CD14-positive monocyte (primary cell): ENCODE results near the gene PFKFB1. TPM values are rescaled to one million over a fixed set of nuclear protein-coding genes. Genes with fewer than 3 reads are reported as not detected.
A peak's percentile ranks its signal among the peaks of the same experiment; 100 is the strongest.

Experiments
- DNase-seq, 3 donors: peaks; one replicate each; pipeline ENCODE4 v3.0.0-alpha.2; 2011 to 2022
- H2AFZ ChIP-seq: 2 replicates; pipeline ENCODE4 v1.6.0; 2012; ENCODE audit warnings: mild to moderate bottlenecking, low read depth, low read length, inconsistent platforms; ENCODE audit not compliant: insufficient read depth, poor library complexity, severe bottlenecking
- H3K27ac ChIP-seq, 2 donors: 1 replicate in 1 of 2; 2 replicates in 1 of 2; pipeline ENCODE4 v1.5.1; 2012 to 2013; ENCODE audit warnings: low read length in 2 of 2, control low read depth in 1 of 2, inconsistent platforms in 1 of 2, low read depth in 1 of 2, mild to moderate bottlenecking in 1 of 2
- H3K27me3 ChIP-seq, 2 donors: one replicate each; pipeline versions ENCODE4 v1.6.0 to v1.6.1; 2011 to 2013; ENCODE audit warnings: low read length in 2 of 2; ENCODE audit not compliant: control insufficient read depth in 2 of 2, insufficient read depth in 2 of 2
- H3K36me3 ChIP-seq, 2 donors: replicated peaks in 1 of 2; 1 replicate in 1 of 2; 2 replicates in 1 of 2; pipeline versions ENCODE4 v1.5.1 to v1.6.1; 2012 to 2013; ENCODE audit warnings: low read length in 2 of 2, control low read depth in 1 of 2, inconsistent platforms in 1 of 2, mild to moderate bottlenecking in 1 of 2; ENCODE audit not compliant: insufficient read depth in 2 of 2, control insufficient read depth in 1 of 2
- H3K4me1 ChIP-seq, 2 donors: 1 replicate in 1 of 2; 2 replicates in 1 of 2; pipeline versions ENCODE4 v1.5.1 to v1.6.1; 2012 to 2013; ENCODE audit warnings: low read length in 2 of 2, control low read depth in 1 of 2, inconsistent platforms in 1 of 2, mild to moderate bottlenecking in 1 of 2, moderate library complexity in 1 of 2; ENCODE audit not compliant: insufficient read depth in 2 of 2, control insufficient read depth in 1 of 2
- H3K4me2 ChIP-seq: replicated peaks from 2 replicates; pipeline ENCODE3; 2012; ENCODE audit warnings: low read length, moderate library complexity, mild to moderate bottlenecking; ENCODE audit not compliant: poor library complexity, severe bottlenecking; ENCODE audit errors: extremely low read depth
- H3K4me3 ChIP-seq, 3 experiments: fragments of 200-600 bp in 1 of 3; sonication (generic) in 1 of 3; replicated peaks in 1 of 3; 1 replicate in 2 of 3; 2 replicates in 1 of 3; pipeline ENCODE4 v1.5.1; 2011 to 2013; ENCODE audit warnings: low read length in 3 of 3, mild to moderate bottlenecking in 3 of 3, control low read depth in 2 of 3, low read depth in 2 of 3, inconsistent platforms in 1 of 3, moderate library complexity in 1 of 3
- H3K79me2 ChIP-seq: 2 replicates; pipeline ENCODE4 v1.6.0; 2012; ENCODE audit warnings: mild to moderate bottlenecking, control low read depth, inconsistent platforms, low read length, moderate library complexity; ENCODE audit not compliant: insufficient read depth
- H3K9ac ChIP-seq: 2 replicates; pipeline ENCODE4 v1.6.0; 2017; ENCODE audit warnings: low read length, mild to moderate bottlenecking; ENCODE audit not compliant: insufficient read depth, poor library complexity, severe bottlenecking
- H3K9me3 ChIP-seq, 2 donors: replicated peaks in 1 of 2; 1 replicate in 1 of 2; 2 replicates in 1 of 2; pipeline versions ENCODE4 v1.5.1 to v1.6.1; 2012 to 2013; ENCODE audit warnings: low read length in 2 of 2, control low read depth in 1 of 2; ENCODE audit not compliant: control insufficient read depth in 1 of 2, insufficient read depth in 1 of 2
- H4K20me1 ChIP-seq: 2 replicates; pipeline ENCODE4 v1.6.0; 2012; ENCODE audit warnings: mild to moderate bottlenecking, low read length, control low read depth, moderate library complexity; ENCODE audit not compliant: insufficient read depth
- H3K27ac Mint-ChIP-seq, 7 donors: one replicate each; pipeline ENCODE4 v1.8.0; 2020; ENCODE audit warnings: mild to moderate bottlenecking in 7 of 7, mixed read lengths in 7 of 7, moderate library complexity in 6 of 7, inconsistent platforms in 2 of 7
- H3K27me3 Mint-ChIP-seq, 3 donors: one replicate each; pipeline ENCODE4 v1.8.0; 2021 to 2022; ENCODE audit warnings: low read depth in 3 of 3, mild to moderate bottlenecking in 3 of 3, mixed read lengths in 3 of 3, moderate library complexity in 3 of 3, inconsistent platforms in 1 of 3
- H3K36me3 Mint-ChIP-seq, 2 donors: one replicate each; pipeline ENCODE4 v1.8.0; 2020; ENCODE audit warnings: mixed read lengths in 2 of 2, inconsistent platforms in 1 of 2, mild to moderate bottlenecking in 1 of 2
- H3K4me1 Mint-ChIP-seq: one replicate; pipeline ENCODE4 v1.8.0; 2020; ENCODE audit warnings: mild to moderate bottlenecking, mixed read lengths
- H3K4me3 Mint-ChIP-seq, 2 donors: one replicate each; pipeline ENCODE4 v1.8.0; 2020; ENCODE audit warnings: mild to moderate bottlenecking in 2 of 2, mixed read lengths in 2 of 2, moderate library complexity in 1 of 2
- H3K9me3 Mint-ChIP-seq, 7 donors: one replicate each; pipeline ENCODE4 v1.8.0; 2020 to 2022; ENCODE audit warnings: mixed read lengths in 7 of 7, mild to moderate bottlenecking in 6 of 7, moderate library complexity in 6 of 7, inconsistent platforms in 2 of 7
- WGBS: methylation state at CpG from one replicate; pipeline ENCODE4 v1.1.5; 2013; ENCODE audit warnings: missing lambda C conversion rate; ENCODE audit not compliant: insufficient coverage; 5-methylcytosine and 5-hydroxymethylcytosine counted together
- intact Hi-C, 2 donors: fragments of 100-400 bp; cut with micrococcal nuclease; formaldehyde crosslinking; loops; one replicate each; pipeline versions ENCODE4 v1.15.0 to v1.15.1; 2023
- polyA plus RNA-seq, 3 donors: library from polyadenylated mRNA; depleted of rRNA in 1 of 3; unstranded in 2 of 3; stranded (reverse) in 1 of 3; fragments of 300-500 nt in 2 of 3; fragments of >200 nt in 1 of 3; fragmentation: Illumina TruSeq in 2 of 3; gene quantifications; 1 replicate in 2 of 3; 2 replicates in 1 of 3; pipeline ENCODE4 v1.2.3, GENCODE V29; 2012 to 2021
- small RNA-seq: library from RNA; depleted of rRNA; stranded (forward); fragments of <200 nt; gene quantifications from one replicate; pipeline ENCODE3, GENCODE V24; 2012; ENCODE audit warnings: low read depth; ENCODE audit not compliant: insufficient read length
- TF ChIP-seq, protein P1 (sequence below): fragments of 200-600 bp; IDR thresholded peaks from one replicate; pipeline ENCODE4 v1.8.0; 2022; ENCODE audit warnings: antibody characterized with exemption, mild to moderate bottlenecking

The PFKFB1 gene
- polyA plus RNA-seq, 3 donors: 0.11 to 0.21 TPM; not detected in 1

DNA sequence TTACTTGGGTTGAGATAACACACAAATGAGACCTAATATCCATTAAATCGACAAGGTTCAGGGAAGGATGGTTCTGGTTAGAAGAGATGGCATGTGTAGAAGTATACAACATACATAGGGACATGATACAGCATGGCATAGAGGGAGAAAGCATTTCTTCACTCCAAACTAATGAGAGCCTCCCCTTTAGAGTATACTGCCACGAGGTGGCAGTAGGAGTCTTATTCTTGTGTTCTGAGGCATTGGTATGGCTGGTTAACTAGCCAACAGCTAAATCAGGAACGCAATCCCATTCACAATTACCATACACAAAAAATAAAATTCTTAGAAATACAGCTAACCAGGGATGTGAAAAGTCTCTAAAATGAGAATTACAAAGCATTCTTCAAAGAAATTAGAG, 102.4 kb downstream of the PFKFB1 start:
- Histone ChIP-seq H3K36me3 (no peaks in the 10 kb centered on the region), H4K20me1 (no peaks in the 10 kb centered on the region), H3K27ac (no peak overlapping the region), H3K4me3 (no peak overlapping the region), H3K79me2 (no peaks in the 10 kb centered on the region), H3K9ac (no peak overlapping the region), H3K4me2 (no peak overlapping the region), H3K9me3 (no peaks in the 10 kb centered on the region), H3K4me1 (no peaks in the 10 kb centered on the region), H2AFZ (no peak overlapping the region), H3K27me3 (no peaks in the 10 kb centered on the region)
- Mint-ChIP-seq H3K27ac (no peak overlapping the region), H3K4me3 (no peak overlapping the region), H3K9me3 (peaks cover 0 to 5% (median 0%) of the 10 kb centered on the region in 7 donors), H3K36me3 (no peaks in the 10 kb centered on the region), H3K27me3 (peaks cover 0 to 3% (median 1%) of the 10 kb centered on the region in 3 donors), H3K4me1 (no peaks in the 10 kb centered on the region)
- TF ChIP-seq, protein P1, sequence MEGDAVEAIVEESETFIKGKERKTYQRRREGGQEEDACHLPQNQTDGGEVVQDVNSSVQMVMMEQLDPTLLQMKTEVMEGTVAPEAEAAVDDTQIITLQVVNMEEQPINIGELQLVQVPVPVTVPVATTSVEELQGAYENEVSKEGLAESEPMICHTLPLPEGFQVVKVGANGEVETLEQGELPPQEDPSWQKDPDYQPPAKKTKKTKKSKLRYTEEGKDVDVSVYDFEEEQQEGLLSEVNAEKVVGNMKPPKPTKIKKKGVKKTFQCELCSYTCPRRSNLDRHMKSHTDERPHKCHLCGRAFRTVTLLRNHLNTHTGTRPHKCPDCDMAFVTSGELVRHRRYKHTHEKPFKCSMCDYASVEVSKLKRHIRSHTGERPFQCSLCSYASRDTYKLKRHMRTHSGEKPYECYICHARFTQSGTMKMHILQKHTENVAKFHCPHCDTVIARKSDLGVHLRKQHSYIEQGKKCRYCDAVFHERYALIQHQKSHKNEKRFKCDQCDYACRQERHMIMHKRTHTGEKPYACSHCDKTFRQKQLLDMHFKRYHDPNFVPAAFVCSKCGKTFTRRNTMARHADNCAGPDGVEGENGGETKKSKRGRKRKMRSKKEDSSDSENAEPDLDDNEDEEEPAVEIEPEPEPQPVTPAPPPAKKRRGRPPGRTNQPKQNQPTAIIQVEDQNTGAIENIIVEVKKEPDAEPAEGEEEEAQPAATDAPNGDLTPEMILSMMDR: peak; percentile 21
- peak; percentile 1 to 4 (median 3) for DNase-seq
- WGBS: no CpG with 5 or more reads among the region's 3 CpGs
- intact Hi-C loops: loop anchor here in 1 of 2 donors (5.0 kb wide), 1 partner anchor 166 kb away; no protein-coding TSS in a partner anchor

DNA sequence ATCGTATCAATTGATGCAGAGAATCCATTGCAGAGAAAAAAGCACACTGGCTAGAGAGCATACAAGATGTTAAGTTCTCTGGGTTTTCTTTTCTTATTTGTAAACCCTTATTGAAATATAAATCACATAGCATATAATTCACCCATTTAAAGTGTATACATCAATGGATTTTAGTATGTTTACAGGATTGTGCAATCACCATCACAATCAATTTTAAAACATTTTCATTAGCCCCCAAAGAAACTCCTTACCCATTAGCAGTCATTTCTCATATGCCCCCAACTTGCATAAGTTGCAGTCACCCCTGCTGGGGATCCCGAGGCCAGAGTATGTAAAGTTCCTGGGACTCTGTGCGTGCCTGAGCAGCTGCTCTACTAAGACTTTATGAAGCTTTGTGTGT, 108.2 kb downstream of the PFKFB1 start:
- Histone ChIP-seq H3K36me3 (no peaks in the 10 kb centered on the region), H2AFZ (no peak overlapping the region), H4K20me1 (no peaks in the 10 kb centered on the region), H3K9ac (no peak overlapping the region), H3K4me1 (no peaks in the 10 kb centered on the region), H3K9me3 (no peaks in the 10 kb centered on the region), H3K4me2 (no peak overlapping the region), H3K79me2 (no peaks in the 10 kb centered on the region), H3K27ac (no peak overlapping the region), H3K27me3 (no peaks in the 10 kb centered on the region), H3K4me3 (no peak overlapping the region)
- intact Hi-C loops: no loop called here
- TF ChIP-seq, protein P1: no peak
- no CpG with 5 or more reads among the region's 3 CpGs for WGBS
- peaks cover 0 to 19% (median 6%) of the 10 kb centered on the region in 7 donors for H3K9me3 Mint-ChIP-seq
- no peak overlapping the region for H3K4me3 Mint-ChIP-seq
- no peak overlapping the region for H3K27ac Mint-ChIP-seq
- DNase-seq: no peak
- peaks cover 1 to 3% (median 3%) of the 10 kb centered on the region in 3 donors for H3K27me3 Mint-ChIP-seq
- H3K4me1 Mint-ChIP-seq: no peaks in the 10 kb centered on the region
- H3K36me3 Mint-ChIP-seq: no peaks in the 10 kb centered on the region

Small RNA genes within 50 kb of the gene (small RNA-seq; reads per million reads assigned to genes)
- gene RF00614: not detected

Other genes starting within 250 kb of the PFKFB1 start
- gene ITIH6, start 195.9 kb downstream of the PFKFB1 start, polyA plus RNA-seq: not detected
- 10 to 100 TPM; 38.3 to 43.5 (median 39.1) TPM for gene MAGED2, start 186.4 kb downstream of the PFKFB1 start, polyA plus RNA-seq
- gene TRO, start 73.4 kb downstream of the PFKFB1 start, polyA plus RNA-seq: not detected
- 10 to 100 TPM; 13.3 to 17.8 (median 14.4) TPM for gene APEX2, start 6.2 kb upstream of the PFKFB1 start, polyA plus RNA-seq
- gene ALAS2, start 36.8 kb upstream of the PFKFB1 start, polyA plus RNA-seq: 1 to 10 TPM in 1 of 3 donors, not detected in 2; 1.1 TPM
- gene PAGE2B, start 80.8 kb upstream of the PFKFB1 start, polyA plus RNA-seq: not detected
- not detected for gene PAGE2, start 94.8 kb upstream of the PFKFB1 start, polyA plus RNA-seq
- not detected for gene PAGE5, start 226.2 kb upstream of the PFKFB1 start, polyA plus RNA-seq